H9 (cell line): ENCODE results near the gene RPL38. TPM values are rescaled to one million over a fixed set of nuclear protein-coding genes. Genes with fewer than 3 reads are reported as not detected.

Source experiments
- DNase-seq: peaks from one replicate; pipeline ENCODE4 v3.0.0-alpha.2; 2017
- H2AFZ ChIP-seq: one replicate; pipeline ENCODE4 v1.6.1; 2013; ENCODE audit warnings: mild to moderate bottlenecking, low read length, control low read depth, moderate library complexity
- H2AK5ac ChIP-seq: 2 replicates; pipeline ENCODE4 v1.6.1; 2013; ENCODE audit warnings: low read length, control low read depth, mixed read lengths; ENCODE audit not compliant: insufficient read length
- H2BK120ac ChIP-seq: one replicate; pipeline ENCODE4 v1.6.1; 2013; ENCODE audit warnings: low read depth, mild to moderate bottlenecking, low read length, control low read depth, inconsistent platforms; ENCODE audit not compliant: poor library complexity, severe bottlenecking
- H2BK12ac ChIP-seq: 2 replicates; pipeline ENCODE4 v1.6.1; 2013; ENCODE audit warnings: low read length, control low read depth, mixed read lengths, low read depth; ENCODE audit not compliant: insufficient read length
- H2BK15ac ChIP-seq: 2 replicates; pipeline ENCODE4 v1.6.1; 2013; ENCODE audit warnings: low read depth, low read length, control low read depth
- H2BK20ac ChIP-seq: one replicate; pipeline ENCODE4 v1.6.1; 2013; ENCODE audit warnings: low read depth, mild to moderate bottlenecking, low read length, control low read depth, inconsistent platforms; ENCODE audit not compliant: poor library complexity, severe bottlenecking
- H2BK5ac ChIP-seq: 2 replicates; pipeline ENCODE4 v1.6.1; 2013; ENCODE audit warnings: low read length, control low read depth, mixed read lengths; ENCODE audit not compliant: insufficient read length
- H3K14ac ChIP-seq: 2 replicates; pipeline ENCODE4 v1.6.1; 2013; ENCODE audit warnings: low read length, control low read depth; ENCODE audit not compliant: insufficient read depth
- H3K18ac ChIP-seq: 2 replicates; pipeline ENCODE4 v1.6.1; 2013; ENCODE audit warnings: low read depth, mild to moderate bottlenecking, mixed read lengths, low read length, control low read depth; ENCODE audit not compliant: insufficient read length
- H3K23ac ChIP-seq: 2 replicates; pipeline ENCODE4 v1.6.1; 2013; ENCODE audit warnings: low read length, control low read depth, mixed read lengths, low read depth; ENCODE audit not compliant: insufficient read length
- H3K23me2 ChIP-seq: 2 replicates; pipeline ENCODE4 v1.6.1; 2013; ENCODE audit warnings: low read depth, mild to moderate bottlenecking, mixed read lengths, low read length, control low read depth; ENCODE audit not compliant: insufficient read length, poor library complexity, severe bottlenecking
- H3K27ac ChIP-seq: 2 replicates; pipeline ENCODE4 v1.5.1; 2013; ENCODE audit warnings: low read length, control low read depth, mixed read lengths, low read depth; ENCODE audit not compliant: insufficient read length
- H3K27me3 ChIP-seq: 2 replicates; pipeline ENCODE4 v1.6.1; 2013; ENCODE audit warnings: low read length, control low read depth, inconsistent platforms; ENCODE audit not compliant: insufficient read depth
- H3K4ac ChIP-seq: 2 replicates; pipeline ENCODE4 v1.6.1; 2013; ENCODE audit warnings: low read depth, mild to moderate bottlenecking, control low read depth, inconsistent platforms, low read length, moderate library complexity
- H3K4me1 ChIP-seq: 2 replicates; pipeline ENCODE4 v1.6.1; 2013; ENCODE audit warnings: low read length, control low read depth, inconsistent platforms; ENCODE audit not compliant: insufficient read depth
- H3K4me2 ChIP-seq: 2 replicates; pipeline ENCODE4 v1.6.1; 2013; ENCODE audit warnings: low read length, control low read depth, mixed read lengths; ENCODE audit not compliant: insufficient read length, insufficient read depth
- H3K56ac ChIP-seq: 2 replicates; pipeline ENCODE4 v1.6.1; 2013; ENCODE audit warnings: low read depth, mild to moderate bottlenecking, mixed read lengths, low read length, control low read depth; ENCODE audit not compliant: insufficient read length
- H3K79me1 ChIP-seq: 2 replicates; pipeline ENCODE4 v1.6.1; 2013; ENCODE audit warnings: low read depth, mild to moderate bottlenecking, moderate library complexity, low read length, control low read depth, inconsistent platforms; ENCODE audit not compliant: insufficient read depth, poor library complexity, severe bottlenecking
- H3K79me2 ChIP-seq: 2 replicates; pipeline ENCODE4 v1.6.1; 2013; ENCODE audit warnings: low read length, control low read depth, inconsistent platforms; ENCODE audit not compliant: insufficient read depth
- H3K9ac ChIP-seq: 2 replicates; pipeline ENCODE4 v1.6.1; 2013; ENCODE audit warnings: low read length, control low read depth, mixed read lengths; ENCODE audit not compliant: insufficient read length; ENCODE audit errors: extremely low read depth
- H3K9me3 ChIP-seq: one replicate; pipeline ENCODE4 v1.6.1; 2013; ENCODE audit warnings: low read depth, low read length, inconsistent platforms; ENCODE audit not compliant: control insufficient read depth
- H3T11ph ChIP-seq: one replicate; pipeline ENCODE4 v1.6.1; 2013; ENCODE audit warnings: mild to moderate bottlenecking, low read length, control low read depth, inconsistent platforms
- H4K20me1 ChIP-seq: one replicate; pipeline ENCODE4 v1.6.1; 2013; ENCODE audit not compliant: control insufficient read depth, insufficient read length, insufficient read depth
- H4K5ac ChIP-seq: 2 replicates; pipeline ENCODE4 v1.6.1; 2013; ENCODE audit warnings: low read depth, mild to moderate bottlenecking, mixed read lengths, low read length, control low read depth; ENCODE audit not compliant: insufficient read length
- H4K8ac ChIP-seq: replicated peaks from 2 replicates; pipeline ENCODE4 v1.6.1; 2013; ENCODE audit warnings: low read length, control low read depth, mixed read lengths, low read depth; ENCODE audit not compliant: insufficient read length
- H4K91ac ChIP-seq: 2 replicates; pipeline ENCODE4 v1.6.1; 2013; ENCODE audit warnings: low read depth, mild to moderate bottlenecking, moderate library complexity, mixed read lengths, low read length, control low read depth; ENCODE audit not compliant: insufficient read length
- H3K27ac Mint-ChIP-seq, 3 experiments: 2 replicates in 2 of 3; 3 replicates in 1 of 3; pipeline ENCODE4 v1.8.0; 2020 to 2021; ENCODE audit warnings: mixed read lengths in 3 of 3, mild to moderate bottlenecking in 1 of 3, moderate library complexity in 1 of 3
- H3K27me3 Mint-ChIP-seq: 2 replicates; pipeline ENCODE4 v1.8.0; 2021; ENCODE audit warnings: low read depth, mild to moderate bottlenecking, moderate library complexity, mixed read lengths
- H3K36me3 Mint-ChIP-seq, 3 experiments: 2 replicates in 2 of 3; 3 replicates in 1 of 3; pipeline ENCODE4 v1.8.0; 2020 to 2021; ENCODE audit warnings: low read depth in 3 of 3, mixed read lengths in 3 of 3; ENCODE audit not compliant: insufficient read depth in 1 of 3
- H3K4me1 Mint-ChIP-seq, 2 experiments: 2 replicates each; pipeline ENCODE4 v1.8.0; 2020; ENCODE audit warnings: mixed read lengths in 2 of 2
- H3K4me3 Mint-ChIP-seq, 2 experiments: 2 replicates in 1 of 2; 3 replicates in 1 of 2; pipeline ENCODE4 v1.8.0; 2020 to 2021; ENCODE audit warnings: mild to moderate bottlenecking in 2 of 2, mixed read lengths in 2 of 2, moderate library complexity in 1 of 2
- H3K9me3 Mint-ChIP-seq, 2 experiments: 2 replicates in 1 of 2; 3 replicates in 1 of 2; pipeline ENCODE4 v1.8.0; 2020; ENCODE audit warnings: mild to moderate bottlenecking in 2 of 2, mixed read lengths in 2 of 2, moderate library complexity in 1 of 2
- WGBS: extraction: QIAGEN DNeasy Blood & Tissue Kit; methylation state at CpG from one replicate; pipeline ENCODE4 v1.1.7; 2013; ENCODE audit warnings: missing lambda C conversion rate, low lambda C conversion rate, mixed read lengths; ENCODE audit not compliant: insufficient read length; ENCODE audit errors: extremely low coverage; 5-methylcytosine and 5-hydroxymethylcytosine counted together
- total RNA-seq: library from RNA; stranded (reverse); gene quantifications from 2 replicates; pipeline ENCODE4 v1.2.1, GENCODE V29; 2021
- TF ChIP-seq, protein P1 (sequence below): fragments of 200-600 bp; sonication (generic); conservative IDR thresholded peaks from 3 replicates; pipeline ENCODE4 v1.8.0; 2021; ENCODE audit warnings: antibody characterized with exemption, mild to moderate bottlenecking

RPL38 gene
- total RNA-seq, 1 experiment from 2014 or later = 1,358 TPM

DNA sequence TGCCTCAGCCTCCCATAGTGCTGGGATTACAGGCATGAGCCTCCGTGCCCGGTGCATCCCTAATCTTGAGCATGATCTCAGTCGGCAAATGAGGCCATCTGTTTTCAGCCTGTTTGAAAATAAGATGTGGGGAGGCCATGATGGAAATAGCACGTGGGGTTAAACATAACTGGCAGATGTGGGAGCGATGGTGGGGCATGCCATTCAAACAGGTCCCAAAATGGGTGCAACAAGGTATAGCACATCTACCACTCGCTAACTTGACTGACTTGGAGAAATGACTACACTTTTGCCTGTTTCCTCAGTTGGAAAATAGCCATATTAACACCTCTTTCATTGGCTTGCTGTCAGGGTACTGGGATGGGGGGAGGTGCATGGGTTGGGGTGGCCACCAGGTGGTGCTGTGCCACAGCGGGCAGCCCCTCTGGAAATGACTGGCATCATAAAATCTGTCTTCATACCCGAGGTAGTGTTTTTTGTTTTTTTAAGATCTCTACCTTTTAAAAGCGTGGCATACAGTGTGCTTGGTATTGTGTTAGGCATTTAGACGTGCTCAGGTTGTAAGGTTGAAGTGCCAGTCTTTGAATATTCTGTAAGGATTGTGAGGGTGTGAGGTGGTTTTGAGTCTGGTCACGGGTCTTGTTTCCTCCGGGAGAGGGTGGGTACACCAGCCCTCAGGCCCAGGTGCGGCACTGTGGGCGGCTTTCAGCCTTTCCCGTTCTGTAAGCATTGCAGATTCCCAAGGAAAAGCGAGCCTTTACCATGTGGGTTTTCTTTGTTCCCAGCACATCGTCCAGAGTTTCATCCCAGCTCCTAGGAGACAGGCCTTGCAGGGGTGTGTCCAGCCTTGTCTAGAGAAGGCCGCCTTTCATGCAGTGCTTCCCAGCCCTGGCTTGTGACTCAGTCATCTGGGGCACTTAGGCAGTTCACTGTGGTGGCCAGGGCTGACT, 7.0 kb downstream of the RPL38 start:
- Histone ChIP-seq H3K4me1 (peaks cover 8% of the 10 kb centered on the region; the same call in 1 of the 2 replicates), H3K79me1 (peaks cover 2% of the 10 kb centered on the region), H3K23ac (no peak overlapping the region), H3K79me2 (peaks cover 6% of the 10 kb centered on the region; the same call in 1 of the 2 replicates), H3K14ac (peak overlapping the region; percentile 2; the same call in 1 of the 2 replicates), H2BK20ac (no peak overlapping the region), H4K91ac (no peak overlapping the region), H3K27me3 (peaks cover 3% of the 10 kb centered on the region; the same call in 1 of the 2 replicates), H4K5ac (no peak overlapping the region), H3K18ac (no peak overlapping the region), H2BK12ac (no peak overlapping the region), H2BK15ac (no peak overlapping the region), H4K20me1 (peaks cover 2% of the 10 kb centered on the region), H2AFZ (no peak overlapping the region), H3K4me2 (peak overlapping the region; percentile 88), H3K9me3 (no peaks in the 10 kb centered on the region), H3K4ac (no peak overlapping the region), H3K27ac (no peak overlapping the region), H3T11ph (no peak overlapping the region), H3K9ac (no peak overlapping the region), H3K56ac (no peak overlapping the region), H3K23me2 (peaks cover 19% of the 10 kb centered on the region), H2BK5ac (no peak overlapping the region), H4K8ac (no peak overlapping the region), H2BK120ac (no peak overlapping the region), H2AK5ac (no peak overlapping the region)
- H3K4me1 Mint-ChIP-seq = peaks cover 57 to 75% of the 10 kb centered on the region in 2 experiments
- H3K27ac Mint-ChIP-seq = peak overlapping the region; percentile 32 to 94 (median 89); a peak in 6 of 7 replicates
- H3K36me3 Mint-ChIP-seq = peaks cover 27 to 53% (median 49%) of the 10 kb centered on the region in 3 experiments
- WGBS = no CpG with 5 or more reads among the region's 18 CpGs
- H3K4me3 Mint-ChIP-seq = peak overlapping the region; percentile 15 to 48; a peak in 4 of 5 replicates
- TF ChIP-seq, protein P1, sequence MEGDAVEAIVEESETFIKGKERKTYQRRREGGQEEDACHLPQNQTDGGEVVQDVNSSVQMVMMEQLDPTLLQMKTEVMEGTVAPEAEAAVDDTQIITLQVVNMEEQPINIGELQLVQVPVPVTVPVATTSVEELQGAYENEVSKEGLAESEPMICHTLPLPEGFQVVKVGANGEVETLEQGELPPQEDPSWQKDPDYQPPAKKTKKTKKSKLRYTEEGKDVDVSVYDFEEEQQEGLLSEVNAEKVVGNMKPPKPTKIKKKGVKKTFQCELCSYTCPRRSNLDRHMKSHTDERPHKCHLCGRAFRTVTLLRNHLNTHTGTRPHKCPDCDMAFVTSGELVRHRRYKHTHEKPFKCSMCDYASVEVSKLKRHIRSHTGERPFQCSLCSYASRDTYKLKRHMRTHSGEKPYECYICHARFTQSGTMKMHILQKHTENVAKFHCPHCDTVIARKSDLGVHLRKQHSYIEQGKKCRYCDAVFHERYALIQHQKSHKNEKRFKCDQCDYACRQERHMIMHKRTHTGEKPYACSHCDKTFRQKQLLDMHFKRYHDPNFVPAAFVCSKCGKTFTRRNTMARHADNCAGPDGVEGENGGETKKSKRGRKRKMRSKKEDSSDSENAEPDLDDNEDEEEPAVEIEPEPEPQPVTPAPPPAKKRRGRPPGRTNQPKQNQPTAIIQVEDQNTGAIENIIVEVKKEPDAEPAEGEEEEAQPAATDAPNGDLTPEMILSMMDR = peak; percentile 98
- H3K27me3 Mint-ChIP-seq = peaks cover 41% of the 10 kb centered on the region
- no peaks in the 10 kb centered on the region for H3K9me3 Mint-ChIP-seq
- peak; percentile 85 for DNase-seq
